HUDEP-2 (cell line): ENCODE results near the gene IL16.
"Not testable (repeated sequence)": the region's sequence is repeated elsewhere in the genome, so short reads cannot be mapped to it uniquely, and the experiment has no call there.

Experiments used
- DNase-seq, 76 experiments: peaks; one replicate each; lab custom pipeline; 2025; ENCODE audit not compliant: unreplicated experiment in 76 of 76; lab: John Stamatoyannopoulos, UW

Gene IL16

DNA sequence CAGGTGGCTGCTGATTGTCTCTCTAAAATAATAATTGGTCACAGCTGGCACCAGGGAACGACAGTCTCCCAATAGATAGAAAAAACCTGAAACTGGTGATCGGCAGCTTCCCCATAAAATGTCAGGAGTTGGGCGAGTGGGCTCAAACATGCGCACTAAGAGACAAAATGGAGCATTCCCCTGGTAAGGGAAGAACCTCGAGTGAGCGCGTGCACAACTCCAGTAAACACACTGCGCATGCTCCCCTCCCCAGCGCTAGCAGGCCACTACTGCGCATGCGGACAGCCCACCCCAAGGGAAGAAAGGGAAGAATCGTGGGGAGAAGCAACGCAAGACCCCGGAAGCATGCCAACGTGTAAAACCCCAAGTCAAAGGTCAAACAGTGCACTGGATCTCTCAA, 134.9 kb downstream of the IL16 start:
- no peak for DNase-seq

DNA sequence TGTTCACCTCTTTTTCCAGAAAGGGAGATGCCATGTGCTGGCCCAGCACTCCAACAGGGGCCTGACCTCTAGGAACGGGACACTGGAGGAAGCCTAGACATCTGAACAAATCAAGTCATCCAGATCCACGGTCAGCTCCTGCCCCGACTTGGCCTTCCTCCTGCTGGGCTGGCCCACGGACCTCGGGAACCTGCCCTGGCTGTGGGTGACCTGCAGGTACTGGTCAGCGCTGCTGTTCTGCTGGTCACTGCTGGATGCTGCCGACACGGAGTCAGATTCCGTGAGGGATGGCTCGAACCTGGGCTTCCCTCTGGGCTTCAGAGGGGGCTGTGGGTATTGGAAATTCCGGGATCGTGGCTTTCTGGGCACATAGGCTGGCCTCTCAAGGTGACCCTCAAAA, 135.6 kb downstream of the IL16 start:
- no peak for DNase-seq

DNA sequence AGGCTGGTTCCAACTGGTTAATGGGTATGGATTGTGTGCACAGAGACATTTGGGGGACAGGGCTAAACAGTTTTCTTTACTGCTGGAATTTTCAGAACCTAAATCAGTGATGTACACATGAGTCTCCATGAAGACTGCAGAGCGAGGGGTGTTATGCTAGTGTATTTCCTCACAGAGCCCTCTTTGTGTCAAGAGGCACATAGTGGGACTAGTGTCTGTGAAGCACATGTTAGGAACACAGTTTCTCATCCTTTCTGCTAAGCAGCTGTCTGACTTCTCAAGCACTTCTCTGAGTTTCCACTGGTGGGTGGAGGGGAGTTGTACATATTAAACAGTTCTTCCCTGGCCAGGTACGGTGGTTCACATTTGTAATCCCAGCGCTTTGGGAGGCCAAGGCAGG, 136.7 kb downstream of the IL16 start:
- no peak for DNase-seq

- no peak for DNase-seq
Observed at GRCh38 chr15:81334768-81335435, 138.2 kb downstream of the IL16 start.

- DNase-seq, result no peak
Observed at GRCh38 chr15:81335631-81336030, 139.0 kb downstream of the IL16 start.

GRCh38 chr15:81336568-81336967, 139.9 kb downstream of the IL16 start:
- DNase-seq, result peak in 10 of 76 experiments; percentile 1 to 20 (median 6)

DNA sequence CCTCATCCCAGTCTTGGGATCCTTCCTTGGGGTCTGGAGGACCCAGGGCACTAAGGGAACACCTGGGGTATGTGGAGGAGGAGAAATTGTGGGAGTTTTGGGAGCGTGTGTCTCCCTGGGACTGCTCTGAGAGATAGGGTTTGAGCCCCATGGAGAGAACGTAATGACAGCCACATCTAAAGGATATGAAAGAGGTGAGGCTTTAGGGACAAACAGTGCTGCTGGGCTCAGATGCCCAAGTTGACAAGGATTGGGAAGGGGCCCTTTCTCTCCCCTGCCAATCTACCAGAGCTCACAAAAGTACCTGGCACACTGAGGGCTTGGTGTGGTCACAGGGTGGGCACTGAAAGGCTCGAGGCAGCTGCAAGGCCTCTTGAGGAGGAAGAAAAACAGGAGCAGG, 140.6 kb downstream of the IL16 start:
- no peak for DNase-seq

- no peak for DNase-seq
Observed at GRCh38 chr15:81337713-81338157, 141.1 kb downstream of the IL16 start.

DNA sequence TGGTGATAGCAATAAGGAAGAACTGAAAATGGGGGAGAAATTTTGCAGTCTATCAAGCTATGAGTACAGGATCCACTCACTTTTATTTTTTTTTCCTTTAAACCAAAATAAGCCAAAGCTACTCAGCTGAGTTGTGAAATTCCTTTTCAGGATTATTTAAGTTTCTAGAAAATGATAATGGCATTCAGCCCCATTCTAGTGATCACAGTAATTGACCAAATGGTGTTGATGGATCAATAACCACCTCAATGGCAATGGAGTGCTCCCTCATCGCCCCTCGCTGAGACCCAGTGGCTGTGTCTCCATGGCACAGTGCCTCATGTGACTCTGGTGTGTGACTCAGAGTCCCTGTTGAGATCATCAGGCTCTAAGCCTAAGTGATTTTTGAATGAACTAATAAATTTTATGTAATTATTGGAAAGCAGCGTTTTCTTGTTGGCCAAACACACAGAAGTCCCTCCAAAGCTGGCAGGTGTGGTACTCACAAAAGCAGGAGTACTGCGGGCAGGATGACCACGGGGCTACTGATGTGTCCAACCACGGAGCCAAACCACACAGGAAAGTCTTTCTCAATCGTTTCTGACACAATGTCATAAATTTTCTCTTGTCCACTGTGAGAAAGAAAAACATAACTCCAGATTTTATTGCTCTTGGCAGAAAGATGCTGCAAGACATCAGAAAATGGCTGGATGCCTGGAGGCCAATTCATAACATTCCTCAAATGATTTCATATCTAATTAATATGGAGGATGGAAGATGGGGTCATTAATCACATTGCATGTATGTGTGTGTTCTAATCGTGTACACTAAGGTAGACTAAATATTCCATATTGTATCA, 141.7 kb downstream of the IL16 start:
- no peak for DNase-seq

DNA sequence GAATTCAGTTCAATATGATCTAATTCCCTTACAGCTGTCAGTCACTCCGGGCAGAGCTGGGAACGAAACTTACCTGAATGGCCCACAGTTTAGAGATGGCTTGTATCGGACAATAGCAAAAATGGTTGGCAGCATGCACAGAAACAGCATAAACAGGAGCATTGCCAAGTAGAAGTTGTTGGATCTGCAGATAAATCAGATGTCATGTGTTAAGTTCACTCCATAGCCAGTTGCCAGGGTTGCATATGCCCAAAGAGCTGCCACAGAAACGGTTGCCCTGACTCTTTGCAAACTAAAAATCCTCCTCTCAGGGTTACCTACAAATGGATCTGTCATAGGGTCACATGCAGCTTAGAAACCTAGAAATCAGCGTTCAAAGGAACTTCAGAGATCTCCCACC, 142.6 kb downstream of the IL16 start:
- DNase-seq, result no peak

GRCh38 chr15:81339851-81340250, 143.2 kb downstream of the IL16 start:
- DNase-seq, result no peak

GRCh38 chr15:81341351-81341750, 144.7 kb downstream of the IL16 start:
- no peak for DNase-seq

DNA sequence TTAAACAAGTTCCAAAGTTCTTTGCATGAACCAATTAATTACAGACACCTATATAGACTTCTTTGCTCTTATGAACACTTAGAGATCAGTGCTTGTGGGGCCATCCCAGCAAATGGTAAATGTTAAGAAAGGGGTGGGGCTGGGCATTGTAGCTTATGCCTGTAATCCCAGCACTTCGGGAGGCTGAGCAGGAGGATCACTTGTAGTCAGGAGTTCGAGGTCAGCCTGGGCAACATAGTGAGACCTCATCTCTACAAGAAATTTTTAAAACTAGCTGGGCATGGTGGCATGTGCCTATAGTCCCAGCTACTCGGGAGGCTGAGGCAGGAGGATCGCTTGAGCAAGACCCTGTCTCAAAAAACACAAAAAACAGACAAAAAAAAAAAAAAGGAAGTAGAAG, 146.7 kb downstream of the IL16 start:
- DNase-seq, result no peak

DNA sequence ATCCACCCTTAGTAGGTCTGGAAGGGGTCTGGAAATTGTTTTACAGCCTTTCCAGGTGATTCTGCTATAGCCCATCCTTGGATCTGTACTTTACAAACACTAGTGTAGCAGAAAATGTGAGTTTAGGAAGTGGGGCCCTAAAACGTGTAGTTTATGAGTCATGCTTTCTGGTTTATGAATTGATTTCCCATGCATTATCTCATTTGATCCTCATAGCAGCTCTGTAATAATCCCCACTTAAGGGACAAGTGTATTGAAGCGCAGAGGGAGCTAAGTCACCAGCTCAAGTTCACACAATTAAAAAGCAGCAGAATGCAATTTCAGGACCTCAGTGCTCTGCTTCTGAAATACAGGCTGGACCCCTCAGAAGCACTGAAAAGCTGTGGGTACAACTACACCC, 149.9 kb downstream of the IL16 start:
- DNase-seq, result no peak

GRCh38 chr15:81347910-81348309, 151.2 kb downstream of the IL16 start:
- DNase-seq, result no peak

DNA sequence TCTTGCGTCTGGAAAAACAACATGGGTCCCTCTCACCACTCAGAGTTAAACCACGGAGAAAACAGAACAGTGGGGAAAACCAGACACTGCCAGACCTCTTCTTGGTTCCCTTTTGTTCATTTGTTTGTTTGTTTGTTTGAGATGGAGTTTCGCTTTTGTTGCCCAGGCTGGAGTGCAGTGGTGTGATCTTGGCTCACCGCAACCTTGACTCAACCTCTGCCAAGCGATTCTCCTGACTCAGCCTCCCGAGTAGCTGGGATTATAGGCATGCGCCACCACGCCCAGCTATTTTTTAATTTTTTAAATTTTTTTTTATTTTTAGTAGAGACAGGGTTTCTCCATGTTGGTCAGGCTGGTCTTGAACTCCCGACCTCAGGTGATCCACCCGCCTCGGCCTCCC, 152.0 kb downstream of the IL16 start:
- not testable (repeated sequence) for DNase-seq

- no peak for DNase-seq
Observed at GRCh38 chr15:81349271-81349670, 152.6 kb downstream of the IL16 start.

DNA sequence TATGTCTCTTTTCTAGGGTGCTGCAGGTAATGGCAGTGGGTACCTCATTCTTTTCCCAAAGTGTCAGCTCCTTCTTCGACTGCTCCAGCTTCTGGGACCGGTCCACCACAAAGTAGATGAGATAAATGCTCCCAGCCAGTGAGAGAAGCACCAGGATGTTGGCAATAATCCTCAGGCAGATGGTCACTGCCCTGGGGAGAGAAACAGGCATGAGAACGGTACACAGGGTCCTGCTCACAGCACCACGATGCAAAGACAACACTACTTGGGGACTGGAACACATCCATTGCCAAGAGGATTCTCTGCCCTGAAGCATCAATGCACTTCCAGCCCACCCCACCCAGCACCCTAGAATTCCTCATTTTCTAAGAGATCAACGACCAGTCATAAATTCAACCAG, 155.0 kb downstream of the IL16 start:
- DNase-seq, result no peak

DNA sequence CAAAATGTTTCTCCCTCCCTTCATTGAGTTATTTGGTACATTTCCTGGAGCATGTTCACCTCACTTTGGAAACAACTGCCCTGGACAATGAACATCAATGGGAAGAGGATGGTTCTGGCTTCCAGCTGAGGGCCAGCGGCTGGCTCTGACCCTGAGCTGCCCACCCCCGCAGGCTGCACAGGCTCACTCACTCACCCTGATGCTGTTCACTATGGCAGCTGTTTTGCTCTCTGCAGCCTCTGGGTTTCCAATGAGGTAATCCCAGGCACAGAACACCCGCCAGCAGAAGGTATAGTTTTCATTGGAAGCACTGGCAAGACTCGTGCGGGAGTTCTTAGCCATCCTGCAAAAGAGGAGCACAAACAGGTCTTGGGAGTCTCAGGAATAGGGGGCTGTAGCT, 159.6 kb downstream of the IL16 start:
- DNase-seq, result no peak

DNA sequence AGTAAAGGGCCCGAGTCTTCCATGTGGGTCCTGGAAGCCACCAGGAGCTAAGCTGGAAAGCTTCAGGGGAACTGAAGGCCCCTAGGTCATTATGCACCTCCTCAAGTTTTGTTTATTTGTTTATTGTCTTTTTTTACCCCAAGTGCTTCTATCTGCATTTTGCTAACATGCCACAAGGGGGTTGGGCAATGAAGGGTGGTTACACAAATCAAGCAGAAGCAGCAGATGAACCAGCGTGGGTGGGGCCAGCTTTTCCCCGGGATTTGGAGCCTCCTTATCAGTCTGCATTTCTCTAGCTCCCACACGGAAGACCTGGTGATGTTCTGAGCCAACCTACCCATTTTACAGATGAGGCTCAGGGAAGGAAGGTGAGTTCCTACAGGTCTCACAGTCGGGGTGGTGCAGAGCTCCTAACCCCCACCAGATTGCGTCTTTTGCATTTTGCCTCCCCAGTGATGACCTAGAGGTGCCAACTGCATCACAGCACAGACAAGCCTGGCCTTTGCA, 160.6 kb downstream of the IL16 start:
- DNase-seq, result peak in 6 of 76 experiments; percentile 1 to 20 (median 6)

GRCh38 chr15:81358248-81358647, 161.6 kb downstream of the IL16 start:
- no peak for DNase-seq

- DNase-seq, result no peak
Observed at GRCh38 chr15:81360491-81360890, 163.8 kb downstream of the IL16 start.
